GM12878 (cell line): ENCODE results near the gene WIPF1. TPM values are rescaled to one million over a fixed set of nuclear protein-coding genes. Genes with fewer than 3 reads are reported as not detected.

Experiments
- ATAC-seq: fragments of 200-7000 bp; cut with Tn5 transposase; 3 replicates; pipeline ENCODE4 v1.9.1; 2020; ENCODE audit warnings: mild to moderate bottlenecking, moderate library complexity
- BruUV-seq: library from RNA; stranded (reverse); fragments of 400-500 nt; replicated peaks from 2 replicates; lab custom pipeline; 2021; lab: Mats Ljungman, UMichigan
- CTCF ChIA-PET: fragments of 300-600 bp; sonication (Branson Sonifier 250); formaldehyde crosslinking; extraction: SDS; loops from one replicate; lab custom pipeline; 2021; ENCODE audit warnings: inconsistent platforms; lab: Yijun Ruan, JAX
- POLR2A ChIA-PET: fragments of 350-600 bp; formaldehyde crosslinking; extraction: SDS; loops from one replicate; lab custom pipeline; 2021; ENCODE audit warnings: inconsistent platforms; lab: Charles Lee
- RAD21 ChIA-PET: fragments of 300-600 bp; sonication (Branson Sonifier 250); formaldehyde crosslinking; loops from one replicate; lab custom pipeline; 2023; ENCODE audit warnings: antibody characterized with exemption; ENCODE audit not compliant: unreplicated experiment; lab: Charles Lee
- SMC1A ChIA-PET: fragments of 300-600 bp; sonication (Branson Sonifier 250); formaldehyde crosslinking; loops from one replicate; lab custom pipeline; 2023; ENCODE audit not compliant: unreplicated experiment, uncharacterized antibody; lab: Charles Lee
- DNase-seq: peaks from one replicate; pipeline ENCODE4 v3.0.0-alpha.2; 2011; ENCODE audit warnings: low read depth, low spot score
- FAIRE-seq: peaks from 3 replicates; lab custom pipeline; 2011; peaks lifted over from hg19 to GRCh38; lab: Jason Lieb, UNC
- H2AFZ ChIP-seq: 2 replicates; pipeline ENCODE4 v1.6.0; 2011; ENCODE audit warnings: low read depth, low read length, control low read depth; ENCODE audit not compliant: control insufficient read depth
- H3K27ac ChIP-seq: 2 replicates; pipeline ENCODE4 v1.5.1; 2011; ENCODE audit warnings: control low read depth; ENCODE audit not compliant: control insufficient read depth, insufficient read depth
- H3K27me3 ChIP-seq, 2 experiments: replicated peaks in 1 of 2; 2 replicates each; pipeline versions ENCODE4 v1.6.0 to v1.6.1; 2011; ENCODE audit warnings: low read length in 1 of 2; ENCODE audit not compliant: control insufficient read depth in 2 of 2, insufficient read depth in 2 of 2
- H3K36me3 ChIP-seq, 2 experiments: 2 replicates each; pipeline ENCODE4 v1.5.1; 2011; ENCODE audit warnings: low read length in 1 of 2; ENCODE audit not compliant: control insufficient read depth in 2 of 2, insufficient read depth in 2 of 2
- H3K4me1 ChIP-seq: 2 replicates; pipeline ENCODE4 v1.6.1; 2011; ENCODE audit warnings: mild to moderate bottlenecking, low read length, moderate library complexity, mixed read lengths; ENCODE audit not compliant: control insufficient read depth, insufficient read depth
- H3K4me2 ChIP-seq: 2 replicates; pipeline ENCODE4 v1.6.0; 2011; ENCODE audit warnings: control low read depth; ENCODE audit not compliant: control insufficient read depth, insufficient read depth
- H3K4me3 ChIP-seq: fragments of 200-600 bp; sonication (generic); 2 replicates; pipeline ENCODE4 v1.5.1; 2016
- H3K79me2 ChIP-seq: 2 replicates; pipeline ENCODE4 v1.6.0; 2011; ENCODE audit warnings: low read length; ENCODE audit not compliant: control insufficient read depth, insufficient read depth
- H3K9ac ChIP-seq: 2 replicates; pipeline ENCODE4 v1.8.0; 2011; ENCODE audit warnings: low read length, control low read depth, mixed read lengths; ENCODE audit not compliant: control insufficient read depth, insufficient read depth
- H3K9me3 ChIP-seq: replicated peaks from 3 replicates; pipeline ENCODE4 v1.5.1; 2011; ENCODE audit warnings: mild to moderate bottlenecking, low read length; ENCODE audit not compliant: control insufficient read depth, insufficient read depth
- H4K20me1 ChIP-seq: 2 replicates; pipeline ENCODE4 v1.6.0; 2011; ENCODE audit not compliant: control insufficient read depth, insufficient read depth
- NR2F1 ChIP-seq: fragments of 450-650 bp; conservative IDR thresholded peaks from 2 replicates; pipeline ENCODE4 v1.6.1; 2017; ENCODE audit warnings: mild to moderate bottlenecking
- NRF1 ChIP-seq: conservative IDR thresholded peaks from 2 replicates; pipeline ENCODE4 v1.6.1; 2011; ENCODE audit warnings: mild to moderate bottlenecking, low read depth, low read length, improper control_type of control experiment
- SRF ChIP-seq, 2 experiments: IDR thresholded peaks; 2 replicates each; pipeline ENCODE4 v1.6.1; 2011; ENCODE audit warnings: low read depth in 2 of 2, low read length in 2 of 2, mild to moderate bottlenecking in 1 of 2, moderate library complexity in 1 of 2
- TARDBP ChIP-seq: IDR thresholded peaks from 2 replicates; pipeline ENCODE4 v1.6.1; 2016; ENCODE audit warnings: borderline replicate concordance
- ZNF384 ChIP-seq: IDR thresholded peaks from 2 replicates; pipeline ENCODE4 v1.6.1; 2012; ENCODE audit warnings: low read depth, mild to moderate bottlenecking, low read length, improper control_type of control experiment, borderline replicate concordance
- ZZZ3 ChIP-seq: IDR thresholded peaks from 2 replicates; pipeline ENCODE4 v1.6.1; 2011; ENCODE audit warnings: low read depth; ENCODE audit not compliant: control insufficient read depth, insufficient read length
- WGBS: methylation state at CpG from one replicate; pipeline ENCODE4 v1.1.6; 2016; ENCODE audit warnings: low lambda C conversion rate; ENCODE audit not compliant: insufficient replicate concordance, insufficient coverage; ENCODE audit errors: missing lambda C conversion rate; 5-methylcytosine and 5-hydroxymethylcytosine counted together
- in situ Hi-C: fragments of 300-500 bp; cut with MboI; formaldehyde crosslinking; loops from 9 replicates; pipeline ENCODE4 v1.14.3; 2018; ENCODE audit warnings: mixed read lengths
- intact Hi-C: fragments of 100-400 bp; cut with micrococcal nuclease; formaldehyde crosslinking; loops from one replicate; pipeline ENCODE4 v1.14.2; 2022; ENCODE audit not compliant: unreplicated experiment
- polyA plus RNA-seq, 11 experiments: library from polyadenylated mRNA; depleted of rRNA in 4 of 11; unstranded in 6 of 11; stranded (reverse) in 5 of 11; fragments of >200 nt; fragmentation: Nextera tagmentation in 4 of 11; fragmentation: Illumina TruSeq in 1 of 11; extraction: Ambion mirVana in 4 of 11; extraction: Trizol in 1 of 11; gene quantifications; 1 replicate in 1 of 11; 2 replicates in 10 of 11; pipeline versions ENCODE4 v1.2.1 to v1.2.3, GENCODE V29; 2011 to 2016; ENCODE audit warnings: inconsistent platforms in 2 of 11, missing spikeins in 2 of 11, low read depth in 1 of 11
- total RNA-seq, 4 experiments: library from RNA; depleted of rRNA in 3 of 4; stranded (reverse); fragments of >200 nt in 3 of 4; fragmentation: Illumina TruSeq in 1 of 4; extraction: Trizol in 1 of 4; gene quantifications; 2 replicates each; pipeline versions ENCODE4 v1.2.1 to v1.2.3, GENCODE V29; 2013 to 2021
- TF ChIP-seq, protein P1 (sequence below): IDR thresholded peaks from 2 replicates; pipeline ENCODE4 v1.6.1; 2012; ENCODE audit warnings: improper control_type of control experiment, low read depth, low read length; ENCODE audit not compliant: insufficient replicate concordance
- TF ChIP-seq, protein P2 (sequence below): IDR thresholded peaks from 2 replicates; pipeline ENCODE4 v1.6.1; 2012; ENCODE audit warnings: low read depth, low read length, improper control_type of control experiment
- TF ChIP-seq, protein P3 (sequence below): fragments of 450-650 bp; IDR thresholded peaks from 2 replicates; pipeline ENCODE4 v1.6.1; 2017; ENCODE audit warnings: mild to moderate bottlenecking
- TF ChIP-seq, protein P4 (sequence below): fragments of 450-650 bp; IDR thresholded peaks from 2 replicates; pipeline ENCODE4 v1.6.1; 2017; ENCODE audit warnings: antibody characterized with exemption, mild to moderate bottlenecking, moderate library complexity

WIPF1 gene
- total and polyA plus RNA-seq, 10 of the 15 experiments (the other 5 are each of a cell fraction or from before 2014, with no cell fraction given): 23.1 to 188 (median 68.9) TPM

DNA sequence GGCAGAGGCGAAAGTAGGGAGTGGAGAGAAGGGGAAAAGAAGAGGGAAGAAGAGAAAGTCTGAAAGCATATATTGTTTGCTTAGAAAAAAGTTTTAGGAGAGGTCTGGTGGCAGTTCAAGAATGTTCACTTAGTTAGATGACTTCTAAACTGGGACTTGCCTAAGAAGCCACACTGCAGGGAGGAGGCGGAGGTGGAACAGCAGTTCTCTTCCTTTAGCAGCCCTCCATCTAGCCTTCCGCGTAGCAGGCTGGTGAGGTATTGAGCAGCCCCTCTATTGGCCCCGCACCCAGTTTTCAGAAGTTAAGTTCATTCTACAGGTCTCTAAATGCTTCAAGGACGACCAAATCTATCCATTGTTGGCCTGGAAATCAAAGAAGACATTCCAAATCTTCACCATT, 31.9 kb upstream of the WIPF1 start:
- BruUV-seq: no TSS peak
- intact Hi-C loops: no loop called here
- SMC1A ChIA-PET: interaction anchor here (1.2 to 16.0 kb wide), 2 partner anchors 24 to 57 kb away, joined by 5 to 512 read pairs; partner anchors contain the start of gene WIPF1
- H3K27me3 ChIP-seq: no peaks in the 10 kb centered on the region
- DNase-seq: no peak
- in situ Hi-C loops: no loop called here
- POLR2A ChIA-PET: interaction anchor here (0.9 to 1.6 kb wide), 6 partner anchors 10 to 36 kb away, joined by 3 to 5 read pairs (median 4); no protein-coding TSS in a partner anchor
- peaks cover 38% of the 10 kb centered on the region for H3K79me2 ChIP-seq
- WGBS: 98% methylated on average over 6 of the region's 6 CpGs
- H3K36me3 ChIP-seq: peaks cover 1 to 10% of the 10 kb centered on the region in 2 experiments; a peak in 2 of 4 replicates
- no peak overlapping the region for H2AFZ ChIP-seq
- no peaks in the 10 kb centered on the region for H3K9me3 ChIP-seq
- RAD21 ChIA-PET: interaction anchor here (0.8 to 2.2 kb wide), 5 partner anchors 13 to 65 kb away, joined by 3 to 10 read pairs (median 3); no protein-coding TSS in a partner anchor
- CTCF ChIA-PET: interaction anchor here (0.9 to 2.0 kb wide), 3 partner anchors 27 to 66 kb away, joined by 3 to 6 read pairs (median 3); no protein-coding TSS in a partner anchor
- H3K4me2 ChIP-seq: no peak overlapping the region
- no peak for ATAC-seq
- H3K9ac ChIP-seq: no peak overlapping the region
- H3K4me3 ChIP-seq: no peak overlapping the region
- FAIRE-seq: no peak
- H4K20me1 ChIP-seq: no peaks in the 10 kb centered on the region
- no peak overlapping the region for H3K27ac ChIP-seq
- H3K4me1 ChIP-seq: peaks cover 10% of the 10 kb centered on the region
- TF ChIP-seq, protein P1, sequence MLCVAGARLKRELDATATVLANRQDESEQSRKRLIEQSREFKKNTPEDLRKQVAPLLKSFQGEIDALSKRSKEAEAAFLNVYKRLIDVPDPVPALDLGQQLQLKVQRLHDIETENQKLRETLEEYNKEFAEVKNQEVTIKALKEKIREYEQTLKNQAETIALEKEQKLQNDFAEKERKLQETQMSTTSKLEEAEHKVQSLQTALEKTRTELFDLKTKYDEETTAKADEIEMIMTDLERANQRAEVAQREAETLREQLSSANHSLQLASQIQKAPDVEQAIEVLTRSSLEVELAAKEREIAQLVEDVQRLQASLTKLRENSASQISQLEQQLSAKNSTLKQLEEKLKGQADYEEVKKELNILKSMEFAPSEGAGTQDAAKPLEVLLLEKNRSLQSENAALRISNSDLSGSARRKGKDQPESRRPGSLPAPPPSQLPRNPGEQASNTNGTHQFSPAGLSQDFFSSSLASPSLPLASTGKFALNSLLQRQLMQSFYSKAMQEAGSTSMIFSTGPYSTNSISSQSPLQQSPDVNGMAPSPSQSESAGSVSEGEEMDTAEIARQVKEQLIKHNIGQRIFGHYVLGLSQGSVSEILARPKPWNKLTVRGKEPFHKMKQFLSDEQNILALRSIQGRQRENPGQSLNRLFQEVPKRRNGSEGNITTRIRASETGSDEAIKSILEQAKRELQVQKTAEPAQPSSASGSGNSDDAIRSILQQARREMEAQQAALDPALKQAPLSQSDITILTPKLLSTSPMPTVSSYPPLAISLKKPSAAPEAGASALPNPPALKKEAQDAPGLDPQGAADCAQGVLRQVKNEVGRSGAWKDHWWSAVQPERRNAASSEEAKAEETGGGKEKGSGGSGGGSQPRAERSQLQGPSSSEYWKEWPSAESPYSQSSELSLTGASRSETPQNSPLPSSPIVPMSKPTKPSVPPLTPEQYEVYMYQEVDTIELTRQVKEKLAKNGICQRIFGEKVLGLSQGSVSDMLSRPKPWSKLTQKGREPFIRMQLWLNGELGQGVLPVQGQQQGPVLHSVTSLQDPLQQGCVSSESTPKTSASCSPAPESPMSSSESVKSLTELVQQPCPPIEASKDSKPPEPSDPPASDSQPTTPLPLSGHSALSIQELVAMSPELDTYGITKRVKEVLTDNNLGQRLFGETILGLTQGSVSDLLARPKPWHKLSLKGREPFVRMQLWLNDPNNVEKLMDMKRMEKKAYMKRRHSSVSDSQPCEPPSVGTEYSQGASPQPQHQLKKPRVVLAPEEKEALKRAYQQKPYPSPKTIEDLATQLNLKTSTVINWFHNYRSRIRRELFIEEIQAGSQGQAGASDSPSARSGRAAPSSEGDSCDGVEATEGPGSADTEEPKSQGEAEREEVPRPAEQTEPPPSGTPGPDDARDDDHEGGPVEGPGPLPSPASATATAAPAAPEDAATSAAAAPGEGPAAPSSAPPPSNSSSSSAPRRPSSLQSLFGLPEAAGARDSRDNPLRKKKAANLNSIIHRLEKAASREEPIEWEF: no peak
- TF ChIP-seq, protein P2, sequence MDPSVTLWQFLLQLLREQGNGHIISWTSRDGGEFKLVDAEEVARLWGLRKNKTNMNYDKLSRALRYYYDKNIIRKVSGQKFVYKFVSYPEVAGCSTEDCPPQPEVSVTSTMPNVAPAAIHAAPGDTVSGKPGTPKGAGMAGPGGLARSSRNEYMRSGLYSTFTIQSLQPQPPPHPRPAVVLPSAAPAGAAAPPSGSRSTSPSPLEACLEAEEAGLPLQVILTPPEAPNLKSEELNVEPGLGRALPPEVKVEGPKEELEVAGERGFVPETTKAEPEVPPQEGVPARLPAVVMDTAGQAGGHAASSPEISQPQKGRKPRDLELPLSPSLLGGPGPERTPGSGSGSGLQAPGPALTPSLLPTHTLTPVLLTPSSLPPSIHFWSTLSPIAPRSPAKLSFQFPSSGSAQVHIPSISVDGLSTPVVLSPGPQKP: no peak
- TF ChIP-seq TARDBP (no peak), ZZZ3 (no peak), NR2F1 (no peak), ZNF384 (no peak), NRF1 (no peak), SRF (IDR thresholded peaks at IDR 0.05; ENCODE audit: low read depth in 2 of 2, low read length in 2 of 2) (no peak)
- TF ChIP-seq, protein P3, sequence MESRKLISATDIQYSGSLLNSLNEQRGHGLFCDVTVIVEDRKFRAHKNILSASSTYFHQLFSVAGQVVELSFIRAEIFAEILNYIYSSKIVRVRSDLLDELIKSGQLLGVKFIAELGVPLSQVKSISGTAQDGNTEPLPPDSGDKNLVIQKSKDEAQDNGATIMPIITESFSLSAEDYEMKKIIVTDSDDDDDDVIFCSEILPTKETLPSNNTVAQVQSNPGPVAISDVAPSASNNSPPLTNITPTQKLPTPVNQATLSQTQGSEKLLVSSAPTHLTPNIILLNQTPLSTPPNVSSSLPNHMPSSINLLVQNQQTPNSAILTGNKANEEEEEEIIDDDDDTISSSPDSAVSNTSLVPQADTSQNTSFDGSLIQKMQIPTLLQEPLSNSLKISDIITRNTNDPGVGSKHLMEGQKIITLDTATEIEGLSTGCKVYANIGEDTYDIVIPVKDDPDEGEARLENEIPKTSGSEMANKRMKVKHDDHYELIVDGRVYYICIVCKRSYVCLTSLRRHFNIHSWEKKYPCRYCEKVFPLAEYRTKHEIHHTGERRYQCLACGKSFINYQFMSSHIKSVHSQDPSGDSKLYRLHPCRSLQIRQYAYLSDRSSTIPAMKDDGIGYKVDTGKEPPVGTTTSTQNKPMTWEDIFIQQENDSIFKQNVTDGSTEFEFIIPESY: no peak
- TF ChIP-seq, protein P4, sequence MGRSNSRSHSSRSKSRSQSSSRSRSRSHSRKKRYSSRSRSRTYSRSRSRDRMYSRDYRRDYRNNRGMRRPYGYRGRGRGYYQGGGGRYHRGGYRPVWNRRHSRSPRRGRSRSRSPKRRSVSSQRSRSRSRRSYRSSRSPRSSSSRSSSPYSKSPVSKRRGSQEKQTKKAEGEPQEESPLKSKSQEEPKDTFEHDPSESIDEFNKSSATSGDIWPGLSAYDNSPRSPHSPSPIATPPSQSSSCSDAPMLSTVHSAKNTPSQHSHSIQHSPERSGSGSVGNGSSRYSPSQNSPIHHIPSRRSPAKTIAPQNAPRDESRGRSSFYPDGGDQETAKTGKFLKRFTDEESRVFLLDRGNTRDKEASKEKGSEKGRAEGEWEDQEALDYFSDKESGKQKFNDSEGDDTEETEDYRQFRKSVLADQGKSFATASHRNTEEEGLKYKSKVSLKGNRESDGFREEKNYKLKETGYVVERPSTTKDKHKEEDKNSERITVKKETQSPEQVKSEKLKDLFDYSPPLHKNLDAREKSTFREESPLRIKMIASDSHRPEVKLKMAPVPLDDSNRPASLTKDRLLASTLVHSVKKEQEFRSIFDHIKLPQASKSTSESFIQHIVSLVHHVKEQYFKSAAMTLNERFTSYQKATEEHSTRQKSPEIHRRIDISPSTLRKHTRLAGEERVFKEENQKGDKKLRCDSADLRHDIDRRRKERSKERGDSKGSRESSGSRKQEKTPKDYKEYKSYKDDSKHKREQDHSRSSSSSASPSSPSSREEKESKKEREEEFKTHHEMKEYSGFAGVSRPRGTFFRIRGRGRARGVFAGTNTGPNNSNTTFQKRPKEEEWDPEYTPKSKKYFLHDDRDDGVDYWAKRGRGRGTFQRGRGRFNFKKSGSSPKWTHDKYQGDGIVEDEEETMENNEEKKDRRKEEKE: no peak
